HG02840 (cell line): ENCODE results near the gene COL5A1.
"Not testable (repeated sequence)": the region's sequence is repeated elsewhere in the genome, so short reads cannot be mapped to it uniquely, and the experiment has no call there.

Experiments used
- ATAC-seq: cut with Tn5 transposase; IDR thresholded peaks from one replicate; pipeline ENCODE4 v1.9.1; 2021; ENCODE audit warnings: mild to moderate bottlenecking, moderate library complexity, moderate number of reproducible peaks; ENCODE audit not compliant: unreplicated experiment, low FRiP score

Gene COL5A1

DNA sequence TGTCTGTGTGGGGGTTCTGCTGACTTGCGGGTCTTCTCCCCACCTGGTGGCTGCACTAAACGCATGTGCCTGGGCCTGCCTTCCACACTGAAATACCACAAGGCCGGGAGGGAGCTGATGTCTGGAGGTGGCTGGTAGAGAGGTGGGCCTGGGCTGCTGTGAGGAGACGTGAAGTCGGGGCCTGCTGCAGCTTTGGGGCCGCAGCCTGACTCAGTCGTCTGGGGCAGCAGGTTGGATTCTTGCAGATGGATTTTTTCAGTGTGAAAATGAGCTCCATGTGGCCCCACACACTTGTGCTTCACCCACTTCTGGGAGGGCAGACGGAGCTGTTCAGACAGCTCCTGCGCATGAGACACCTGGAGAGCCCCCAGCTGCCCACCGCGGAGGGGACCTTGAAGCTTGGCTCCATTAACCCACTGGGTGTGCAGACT lies 29.3 kb downstream of the COL5A1 start:
- ATAC-seq: no peak

GRCh38 chr9:134671341-134672113 lies 29.9 kb downstream of the COL5A1 start:
- ATAC-seq: no peak

DNA sequence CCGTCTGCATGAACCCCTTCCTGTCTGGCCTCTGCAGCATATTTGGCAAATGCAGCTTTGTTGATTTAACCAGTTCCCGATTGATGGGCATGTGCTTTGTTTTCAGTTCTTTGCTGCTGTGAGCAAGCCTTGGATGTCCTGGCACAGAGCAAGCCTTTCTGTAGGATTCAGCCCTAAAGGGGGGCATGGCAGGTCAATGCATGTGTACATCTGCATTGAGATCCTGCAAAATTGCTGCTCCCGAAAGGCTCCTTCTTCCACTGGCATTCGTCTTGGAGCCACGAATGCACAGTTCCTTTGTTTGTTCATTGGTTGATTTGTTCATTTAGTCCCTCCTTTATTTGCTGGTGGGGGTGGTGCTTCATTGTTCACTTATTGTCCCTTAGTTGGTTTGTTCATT lies 34.8 kb downstream of the COL5A1 start:
- ATAC-seq: no peak

GRCh38 chr9:134676886-134677285 lies 35.3 kb downstream of the COL5A1 start:
- no peak for ATAC-seq

DNA sequence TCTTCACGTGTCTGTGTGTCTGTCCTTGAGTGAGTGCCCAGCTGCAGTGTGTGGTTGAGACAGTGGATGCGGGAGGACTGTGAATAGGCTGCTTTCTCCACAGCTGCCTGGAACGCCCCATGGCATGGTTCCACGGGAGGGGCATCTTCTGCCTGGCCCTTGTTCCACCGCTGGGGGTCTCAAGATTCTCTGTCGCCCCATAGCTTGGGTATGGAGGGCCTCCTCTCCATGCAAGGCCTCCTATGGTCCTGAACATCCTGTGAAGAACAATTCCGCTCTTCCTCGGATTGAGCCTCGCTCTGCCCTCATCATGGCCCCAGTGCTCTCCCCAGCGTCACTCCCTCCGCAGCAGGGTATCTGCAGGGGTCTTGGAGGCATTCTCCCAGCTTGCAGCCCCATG lies 36.1 kb downstream of the COL5A1 start:
- ATAC-seq: no peak

- ATAC-seq: no peak
Observed at GRCh38 chr9:134678206-134678605, 36.6 kb downstream of the COL5A1 start.

GRCh38 chr9:134678666-134679443 lies 37.3 kb downstream of the COL5A1 start:
- ATAC-seq: no peak

GRCh38 chr9:134679616-134680392 lies 38.2 kb downstream of the COL5A1 start:
- ATAC-seq: no peak

GRCh38 chr9:134680393-134681060 lies 38.9 kb downstream of the COL5A1 start:
- ATAC-seq: no peak

DNA sequence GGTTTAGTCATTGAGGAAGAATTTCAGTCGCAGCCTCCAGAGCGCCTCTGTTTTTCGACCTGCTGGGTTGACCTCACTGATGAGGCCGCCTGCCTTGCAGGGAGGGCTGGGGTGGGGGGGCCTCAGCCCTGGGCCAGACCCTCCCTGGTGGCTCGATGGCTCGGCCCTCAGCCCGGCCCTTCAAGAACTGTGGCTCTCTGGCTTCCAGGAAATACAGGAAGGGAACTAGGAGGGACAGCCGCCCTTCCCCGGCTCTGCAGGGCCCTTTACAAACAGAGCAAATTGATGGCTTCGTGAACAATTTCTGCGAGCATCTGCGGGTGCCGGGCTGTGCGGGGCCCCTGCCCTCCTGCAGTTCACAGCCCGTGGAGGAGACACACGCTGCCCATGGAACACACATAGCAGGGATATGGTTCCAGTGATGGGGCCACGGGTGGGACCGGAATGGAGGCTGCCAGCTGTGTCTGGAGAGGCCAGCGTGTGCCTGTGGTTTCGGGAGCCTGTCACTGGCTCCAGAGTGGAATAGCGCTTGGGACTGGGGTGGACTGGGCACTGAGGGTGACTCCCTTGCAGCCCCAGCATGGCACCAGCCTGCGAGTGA lies 39.6 kb downstream of the COL5A1 start:
- no peak for ATAC-seq

- no peak for ATAC-seq
Observed at GRCh38 chr9:134682026-134682425, 40.4 kb downstream of the COL5A1 start.

- ATAC-seq: no peak
Observed at GRCh38 chr9:134682651-134683364, 41.2 kb downstream of the COL5A1 start.

GRCh38 chr9:134683714-134684374 lies 42.2 kb downstream of the COL5A1 start:
- ATAC-seq: no peak

DNA sequence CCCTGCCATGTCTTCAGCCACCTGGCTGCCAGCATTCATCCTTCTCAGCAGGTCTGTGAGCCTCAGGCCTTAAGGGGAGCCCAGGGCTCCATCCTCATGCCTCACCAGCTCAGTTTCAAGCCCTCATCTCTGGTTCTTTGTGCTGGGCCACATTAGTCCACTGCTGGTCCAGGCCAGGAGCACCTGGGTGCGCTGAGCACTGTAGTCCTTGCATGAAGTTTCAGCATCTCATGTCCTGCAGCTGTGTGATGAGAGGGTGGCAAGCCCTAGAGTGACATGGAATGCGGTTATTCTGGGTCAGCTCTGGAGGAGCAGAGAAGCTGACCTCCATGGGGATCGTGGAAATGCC lies 42.7 kb downstream of the COL5A1 start:
- ATAC-seq: no peak

DNA sequence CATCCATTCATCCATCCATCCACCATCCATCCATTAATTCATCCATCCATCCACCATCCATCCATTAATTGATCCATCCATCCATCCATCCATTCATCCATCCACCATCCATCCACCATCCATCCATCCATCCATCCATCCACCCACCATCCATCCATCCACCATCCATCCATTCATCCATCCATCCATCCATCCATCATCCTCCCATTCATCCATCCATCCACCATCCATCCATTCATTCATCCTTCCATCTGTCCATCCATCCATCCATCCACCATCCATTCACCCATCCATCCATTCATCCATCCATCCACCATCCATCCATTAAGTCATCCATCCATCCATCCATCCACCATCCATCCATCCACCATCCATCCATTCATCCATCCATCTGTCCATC lies 43.3 kb downstream of the COL5A1 start:
- ATAC-seq: not testable (repeated sequence)

DNA sequence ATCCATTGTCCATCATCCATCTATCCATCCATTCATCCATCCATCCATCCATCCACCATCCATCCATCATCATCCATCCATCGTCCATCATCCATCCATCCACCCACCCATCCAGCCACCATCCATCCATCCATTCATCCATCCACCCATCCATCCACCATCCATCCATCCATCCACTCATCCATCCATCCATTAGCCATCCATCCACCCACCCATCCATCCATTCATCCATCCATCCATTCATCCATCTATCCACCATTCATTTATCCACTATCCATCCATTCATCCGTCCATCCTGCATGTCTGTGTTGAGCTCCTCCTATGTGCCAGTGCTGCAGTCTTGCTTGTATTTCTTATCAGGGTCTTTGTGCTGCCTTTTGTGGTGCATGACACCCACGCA lies 44.2 kb downstream of the COL5A1 start:
- no peak for ATAC-seq

GRCh38 chr9:134686896-134687295 lies 45.3 kb downstream of the COL5A1 start:
- ATAC-seq: no peak

GRCh38 chr9:134687556-134687955 lies 46.0 kb downstream of the COL5A1 start:
- ATAC-seq: no peak

DNA sequence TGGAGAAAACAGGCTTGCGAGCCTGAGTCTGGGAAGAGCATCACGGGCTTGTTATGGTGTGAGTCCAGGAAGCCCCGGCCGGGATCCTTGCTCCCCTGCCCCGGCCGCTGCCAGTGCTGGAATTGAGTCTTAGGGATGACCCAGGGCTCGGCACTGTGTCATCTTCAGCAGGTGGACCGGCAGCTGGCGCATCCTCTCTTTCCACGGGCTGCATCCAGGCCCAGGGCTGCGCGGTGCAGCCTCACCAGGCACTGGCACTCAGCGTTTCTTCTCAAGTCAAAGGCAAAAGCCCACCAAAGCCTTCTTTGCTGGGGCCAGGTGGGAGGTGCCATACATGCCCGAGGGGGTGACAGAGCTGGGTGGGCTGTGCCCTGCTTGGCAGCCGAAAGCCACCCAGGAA lies 46.6 kb downstream of the COL5A1 start:
- no peak for ATAC-seq
